ENCODE measurements around the gene VOPP1.

GRCh38 chr7:55523366-55523765 lies 48.9 kb downstream of the VOPP1 start:
- TF ChIP-seq, protein P1, sequence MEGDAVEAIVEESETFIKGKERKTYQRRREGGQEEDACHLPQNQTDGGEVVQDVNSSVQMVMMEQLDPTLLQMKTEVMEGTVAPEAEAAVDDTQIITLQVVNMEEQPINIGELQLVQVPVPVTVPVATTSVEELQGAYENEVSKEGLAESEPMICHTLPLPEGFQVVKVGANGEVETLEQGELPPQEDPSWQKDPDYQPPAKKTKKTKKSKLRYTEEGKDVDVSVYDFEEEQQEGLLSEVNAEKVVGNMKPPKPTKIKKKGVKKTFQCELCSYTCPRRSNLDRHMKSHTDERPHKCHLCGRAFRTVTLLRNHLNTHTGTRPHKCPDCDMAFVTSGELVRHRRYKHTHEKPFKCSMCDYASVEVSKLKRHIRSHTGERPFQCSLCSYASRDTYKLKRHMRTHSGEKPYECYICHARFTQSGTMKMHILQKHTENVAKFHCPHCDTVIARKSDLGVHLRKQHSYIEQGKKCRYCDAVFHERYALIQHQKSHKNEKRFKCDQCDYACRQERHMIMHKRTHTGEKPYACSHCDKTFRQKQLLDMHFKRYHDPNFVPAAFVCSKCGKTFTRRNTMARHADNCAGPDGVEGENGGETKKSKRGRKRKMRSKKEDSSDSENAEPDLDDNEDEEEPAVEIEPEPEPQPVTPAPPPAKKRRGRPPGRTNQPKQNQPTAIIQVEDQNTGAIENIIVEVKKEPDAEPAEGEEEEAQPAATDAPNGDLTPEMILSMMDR (IDR thresholded peaks at IDR 0.05; ENCODE audit: low read depth, low read length) = no peak
- TF ChIP-seq MYC (IDR thresholded peaks at IDR 0.05; ENCODE audit: low read depth, low read length) (no peak), MAX (IDR thresholded peaks at IDR 0.05; ENCODE audit: low read depth, low read length) (no peak), POLR2A (IDR thresholded peaks at IDR 0.05; ENCODE audit: extremely low read depth, insufficient read length) (no peak)

Data from NB4 (cell line).